IMR-90 (cell line): ENCODE measurements around the gene NOP9. TPM values are rescaled to one million over a fixed set of nuclear protein-coding genes. Genes with fewer than 3 reads are reported as not detected.

Experiments used
- ATAC-seq: fragments of 200-7000 bp; cut with Tn5 transposase; 2 replicates; pipeline ENCODE4 v1.9.1; 2020; ENCODE audit warnings: low read depth, mild to moderate bottlenecking, moderate library complexity
- BruUV-seq: library from RNA; stranded (reverse); fragments of 400-500 nt; replicated peaks from 2 replicates; lab custom pipeline; 2021; lab: Mats Ljungman, UMichigan
- CTCF ChIA-PET: fragments of 300-600 bp; formaldehyde crosslinking; extraction: SDS; loops from one replicate; lab custom pipeline; 2021; ENCODE audit warnings: antibody characterized with exemption; lab: Yijun Ruan, JAX
- POLR2A ChIA-PET: fragments of 300-600 bp; sonication (Branson Sonifier 250); formaldehyde crosslinking; loops from one replicate; lab custom pipeline; 2022; ENCODE audit warnings: antibody characterized with exemption; ENCODE audit not compliant: unreplicated experiment; lab: Charles Lee
- DNase-seq: peaks from one replicate; pipeline ENCODE4 v3.0.0; 2013
- H2AFZ ChIP-seq: replicated peaks from 2 replicates; pipeline ENCODE3; 2013; ENCODE audit warnings: low read length, mild to moderate bottlenecking; ENCODE audit not compliant: poor library complexity
- H2AK5ac ChIP-seq: 2 replicates; pipeline ENCODE4 v1.6.1; 2013; ENCODE audit warnings: low read depth, low read length, inconsistent platforms
- H2AK9ac ChIP-seq: replicated peaks from 2 replicates; pipeline ENCODE3; 2013; ENCODE audit warnings: mild to moderate bottlenecking, low read depth, low read length, moderate library complexity; ENCODE audit not compliant: poor library complexity
- H2BK120ac ChIP-seq: 2 replicates; pipeline ENCODE4 v1.6.1; 2013; ENCODE audit warnings: low read depth, low read length, inconsistent platforms
- H2BK15ac ChIP-seq: 3 replicates; pipeline ENCODE4 v1.6.1; 2013; ENCODE audit warnings: low read depth, low read length, inconsistent platforms
- H2BK20ac ChIP-seq: 2 replicates; pipeline ENCODE4 v1.6.1; 2013; ENCODE audit warnings: low read depth, mild to moderate bottlenecking, inconsistent platforms, low read length, moderate library complexity
- H2BK5ac ChIP-seq: 2 replicates; pipeline ENCODE4 v1.6.1; 2013; ENCODE audit warnings: mild to moderate bottlenecking, low read depth, low read length, inconsistent platforms; ENCODE audit not compliant: poor library complexity, severe bottlenecking
- H3K14ac ChIP-seq: replicated peaks from 2 replicates; pipeline ENCODE4 v1.6.1; 2013; ENCODE audit warnings: low read depth, low read length, inconsistent platforms
- H3K18ac ChIP-seq: 2 replicates; pipeline ENCODE4 v1.6.1; 2013; ENCODE audit warnings: low read depth, low read length, control low read depth
- H3K23ac ChIP-seq: 2 replicates; pipeline ENCODE4 v1.6.1; 2013; ENCODE audit warnings: low read depth, low read length, inconsistent platforms
- H3K27ac ChIP-seq: 2 replicates; pipeline ENCODE4 v1.5.1; 2013; ENCODE audit warnings: mild to moderate bottlenecking, control low read depth, low read length; ENCODE audit not compliant: insufficient read depth
- H3K27me3 ChIP-seq: 2 replicates; pipeline ENCODE4 v1.6.1; 2013; ENCODE audit warnings: low read length; ENCODE audit not compliant: control insufficient read depth, insufficient read depth
- H3K36me3 ChIP-seq: 2 replicates; pipeline ENCODE4 v1.6.1; 2013; ENCODE audit warnings: low read length, mixed read lengths; ENCODE audit not compliant: control insufficient read depth, insufficient read depth
- H3K4ac ChIP-seq: 2 replicates; pipeline ENCODE4 v1.6.1; 2013; ENCODE audit warnings: low read depth, low read length, inconsistent platforms
- H3K4me1 ChIP-seq: 2 replicates; pipeline ENCODE4 v1.6.1; 2013; ENCODE audit warnings: low read length, mixed read lengths; ENCODE audit not compliant: control insufficient read depth, insufficient read depth
- H3K4me2 ChIP-seq: 2 replicates; pipeline ENCODE4 v1.6.1; 2013; ENCODE audit warnings: low read depth, mild to moderate bottlenecking, control low read depth, low read length, moderate library complexity
- H3K4me3 ChIP-seq: 2 replicates; pipeline ENCODE4 v1.5.1; 2013; ENCODE audit warnings: low read depth, mild to moderate bottlenecking, control low read depth, low read length, moderate library complexity; ENCODE audit not compliant: insufficient read depth
- H3K56ac ChIP-seq: 2 replicates; pipeline ENCODE4 v1.6.1; 2013; ENCODE audit warnings: low read length, inconsistent platforms; ENCODE audit not compliant: insufficient read depth; ENCODE audit errors: extremely low read depth
- H3K79me1 ChIP-seq, 2 experiments: 2 replicates each; pipeline ENCODE4 v1.6.1; 2013; ENCODE audit warnings: low read length in 2 of 2, inconsistent platforms in 1 of 2, low read depth in 1 of 2
- H3K9ac ChIP-seq: 2 replicates; pipeline ENCODE4 v1.6.1; 2013; ENCODE audit warnings: low read depth, low read length, control low read depth
- H3K9me1 ChIP-seq: 2 replicates; pipeline ENCODE4 v1.6.1; 2013; ENCODE audit warnings: low read length, inconsistent platforms; ENCODE audit not compliant: insufficient read depth
- H3K9me3 ChIP-seq: 2 replicates; pipeline ENCODE4 v1.6.1; 2013; ENCODE audit warnings: low read length; ENCODE audit not compliant: control insufficient read depth, insufficient read depth
- H4K20me1 ChIP-seq: 2 replicates; pipeline ENCODE4 v1.6.1; 2013; ENCODE audit warnings: low read length, inconsistent platforms; ENCODE audit not compliant: insufficient read depth
- H4K5ac ChIP-seq: 2 replicates; pipeline ENCODE4 v1.6.1; 2013; ENCODE audit warnings: mild to moderate bottlenecking, low read depth, low read length, control low read depth
- H4K8ac ChIP-seq, 2 experiments: 2 replicates each; pipeline ENCODE4 v1.6.1; 2013; ENCODE audit warnings: low read depth in 2 of 2, low read length in 2 of 2, control low read depth in 1 of 2, inconsistent platforms in 1 of 2
- H4K91ac ChIP-seq: 2 replicates; pipeline ENCODE4 v1.6.1; 2013; ENCODE audit warnings: low read depth, low read length, inconsistent platforms; ENCODE audit not compliant: insufficient read depth
- CHD1 ChIP-seq: IDR thresholded peaks from 2 replicates; pipeline ENCODE4 v1.6.1; 2012; ENCODE audit warnings: low read depth, low read length, improper control_type of control experiment
- CTCF ChIP-seq: conservative IDR thresholded peaks from 2 replicates; pipeline ENCODE4 v1.5.1; 2012; ENCODE audit warnings: mild to moderate bottlenecking, low read depth, low read length, improper control_type of control experiment
- MXI1 ChIP-seq: IDR thresholded peaks from 2 replicates; pipeline ENCODE4 v1.6.1; 2012; ENCODE audit warnings: low read depth, mild to moderate bottlenecking, low read length, moderate library complexity, borderline replicate concordance
- RCOR1 ChIP-seq: IDR thresholded peaks from 2 replicates; pipeline ENCODE4 v1.6.1; 2012; ENCODE audit warnings: mild to moderate bottlenecking, low read length, improper control_type of control experiment; ENCODE audit not compliant: insufficient replicate concordance
- WGBS, 2 experiments: methylation state at CpG; one replicate each; pipeline versions ENCODE4 v1.1.5 to v1.1.7; 2013; ENCODE audit warnings: missing lambda C conversion rate in 2 of 2; ENCODE audit not compliant: insufficient read length in 1 of 2; ENCODE audit errors: extremely low coverage in 2 of 2; 5-methylcytosine and 5-hydroxymethylcytosine counted together
- dilution Hi-C: fragments of 300-500 bp; cut with HindIII; formaldehyde crosslinking; loops from one replicate; pipeline ENCODE4 v1.14.3; 2018; ENCODE audit warnings: low sequenced_read_pairs; ENCODE audit not compliant: unreplicated experiment
- in situ Hi-C: fragments of 300-500 bp; cut with MboI; formaldehyde crosslinking; loops from 3 replicates; pipeline ENCODE4 v1.14.3; 2019; ENCODE audit warnings: low sequenced_read_pairs, inconsistent platforms, mixed read lengths
- intact Hi-C: fragments of 100-400 bp; cut with micrococcal nuclease; formaldehyde crosslinking; loops from 2 replicates; pipeline ENCODE4 v1.10.0; 2022
- polyA plus RNA-seq, 3 experiments: library from polyadenylated mRNA; depleted of rRNA; stranded (reverse); fragments of >200 nt; gene quantifications; 2 replicates each; pipeline ENCODE4 v1.2.3, GENCODE V29; 2012; ENCODE audit warnings: low replicate concordance in 1 of 3
- total RNA-seq: library from RNA; depleted of rRNA; stranded (reverse); fragments of >200 nt; gene quantifications from 2 replicates; pipeline ENCODE4 v1.2.3, GENCODE V29; 2012

Gene NOP9
- total and polyA plus RNA-seq, 2 of the 4 experiments (the other 2 are of a cell fraction), result 11.8 to 25.8 TPM

DNA sequence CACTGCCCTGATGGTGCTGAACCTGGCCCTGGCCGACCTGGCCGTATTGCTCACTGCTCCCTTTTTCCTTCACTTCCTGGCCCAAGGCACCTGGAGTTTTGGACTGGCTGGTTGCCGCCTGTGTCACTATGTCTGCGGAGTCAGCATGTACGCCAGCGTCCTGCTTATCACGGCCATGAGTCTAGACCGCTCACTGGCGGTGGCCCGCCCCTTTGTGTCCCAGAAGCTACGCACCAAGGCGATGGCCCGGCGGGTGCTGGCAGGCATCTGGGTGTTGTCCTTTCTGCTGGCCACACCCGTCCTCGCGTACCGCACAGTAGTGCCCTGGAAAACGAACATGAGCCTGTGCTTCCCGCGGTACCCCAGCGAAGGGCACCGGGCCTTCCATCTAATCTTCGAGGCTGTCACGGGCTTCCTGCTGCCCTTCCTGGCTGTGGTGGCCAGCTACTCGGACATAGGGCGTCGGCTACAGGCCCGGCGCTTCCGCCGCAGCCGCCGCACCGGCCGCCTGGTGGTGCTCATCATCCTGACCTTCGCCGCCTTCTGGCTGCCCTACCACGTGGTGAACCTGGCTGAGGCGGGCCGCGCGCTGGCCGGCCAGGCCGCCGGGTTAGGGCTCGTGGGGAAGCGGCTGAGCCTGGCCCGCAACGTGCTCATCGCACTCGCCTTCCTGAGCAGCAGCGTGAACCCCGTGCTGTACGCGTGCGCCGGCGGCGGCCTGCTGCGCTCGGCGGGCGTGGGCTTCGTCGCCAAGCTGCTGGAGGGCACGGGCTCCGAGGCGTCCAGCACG is 16.4 kb downstream of the NOP9 start:
- no peak overlapping the region for H3K18ac ChIP-seq
- ChIA-PET POLR2A (no interaction called here), CTCF (interaction anchor here (0.6 kb wide), 1 partner anchor 69 kb away, joined by 4 read pairs; no protein-coding TSS in a partner anchor)
- no peak overlapping the region for H3K9ac ChIP-seq
- H3K9me3 ChIP-seq, result no peaks in the 10 kb centered on the region
- H4K91ac ChIP-seq, result no peak overlapping the region
- H2AK5ac ChIP-seq, result no peak overlapping the region
- H3K9me1 ChIP-seq, result peaks cover 6% of the 10 kb centered on the region
- peak overlapping the region; percentile 64 for H2AFZ ChIP-seq
- H2BK120ac ChIP-seq, result no peak overlapping the region
- no peak overlapping the region for H2AK9ac ChIP-seq
- intact Hi-C loops (no loop called here), in situ Hi-C loops (no loop called here), dilution Hi-C loops (no loop called here)
- H3K4me3 ChIP-seq, result no peak overlapping the region
- no peaks in the 10 kb centered on the region for H3K36me3 ChIP-seq
- H3K14ac ChIP-seq, result no peak overlapping the region
- no peak overlapping the region for H3K4me2 ChIP-seq
- H3K27me3 ChIP-seq, result peaks cover 37% of the 10 kb centered on the region
- no peak overlapping the region for H4K5ac ChIP-seq
- H2BK5ac ChIP-seq, result no peak overlapping the region
- H2BK15ac ChIP-seq, result no peak overlapping the region
- DNase-seq (no peak), ATAC-seq (peak; percentile 28)
- H3K79me1 ChIP-seq, result no peaks in the 10 kb centered on the region
- H2BK20ac ChIP-seq, result no peak overlapping the region
- BruUV-seq, result no TSS peak
- peaks cover 2% of the 10 kb centered on the region; the same call in 1 of the 2 replicates for H3K4me1 ChIP-seq
- no peak overlapping the region for H3K27ac ChIP-seq
- H4K8ac ChIP-seq, result no peak overlapping the region
- no peaks in the 10 kb centered on the region; the same call in 1 of the 2 replicates for H4K20me1 ChIP-seq
- H3K23ac ChIP-seq, result no peak overlapping the region
- no peak for TF ChIP-seq CHD1
- TF ChIP-seq CTCF, result peak; percentile 9; the same call in 1 of the 2 replicates
- TF ChIP-seq RCOR1, result no peak
- TF ChIP-seq MXI1, result no peak
- H3K56ac ChIP-seq, result no peak overlapping the region
- 35% methylated on average over 48 of the region's 70 CpGs; no CpG with 5 or more reads in 1 of the 2 experiments for WGBS, 2 experiments
- H3K4ac ChIP-seq, result no peak overlapping the region
